Pulmonary artery endothelial cell (primary cell): ENCODE measurements around the gene ABT1. TPM values are rescaled to one million over a fixed set of nuclear protein-coding genes. Genes with fewer than 3 reads are reported as not detected.
A peak's percentile ranks its signal among the peaks of the same experiment; 100 is the strongest.

Experiments used
- DNase-seq: peaks from one replicate; pipeline ENCODE4 v3.0.0-alpha.2; 2011; ENCODE audit warnings: low read depth, low spot score
- total RNA-seq: library from RNA; depleted of rRNA; stranded (reverse); fragments of >200 nt; gene quantifications from 2 replicates; pipeline ENCODE4 v1.2.3, GENCODE V29; 2014

The ABT1 gene
- total RNA-seq, 1 donor from 2014 or later, result 25.5 TPM

GRCh38 chr6:26571592-26572296, 25.0 kb upstream of the ABT1 start:
- DNase-seq, result peak; percentile 56

- DNase-seq, result no peak
Observed at GRCh38 chr6:26575494-26575939, 21.2 kb upstream of the ABT1 start.

DNA sequence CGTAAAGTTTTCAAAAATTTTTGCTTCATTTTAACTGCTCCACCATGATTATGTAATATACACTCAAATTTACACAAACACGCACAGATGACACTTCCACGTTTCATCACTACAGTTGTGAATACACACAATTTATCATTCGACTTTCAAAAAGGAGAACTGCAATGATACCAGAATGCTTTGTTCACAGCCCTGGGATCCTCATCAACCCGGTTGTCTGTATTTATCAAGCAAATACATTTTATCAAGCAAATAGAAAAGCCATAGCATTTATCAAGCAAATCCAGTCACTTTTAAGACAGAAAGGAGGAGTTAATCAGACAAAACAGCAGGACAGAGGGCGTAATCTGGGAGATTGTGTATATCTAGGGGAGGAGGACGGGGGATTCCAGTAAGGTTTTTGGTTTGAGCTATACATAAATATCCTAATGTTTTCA, 20.3 kb upstream of the ABT1 start:
- DNase-seq, result no peak

DNA sequence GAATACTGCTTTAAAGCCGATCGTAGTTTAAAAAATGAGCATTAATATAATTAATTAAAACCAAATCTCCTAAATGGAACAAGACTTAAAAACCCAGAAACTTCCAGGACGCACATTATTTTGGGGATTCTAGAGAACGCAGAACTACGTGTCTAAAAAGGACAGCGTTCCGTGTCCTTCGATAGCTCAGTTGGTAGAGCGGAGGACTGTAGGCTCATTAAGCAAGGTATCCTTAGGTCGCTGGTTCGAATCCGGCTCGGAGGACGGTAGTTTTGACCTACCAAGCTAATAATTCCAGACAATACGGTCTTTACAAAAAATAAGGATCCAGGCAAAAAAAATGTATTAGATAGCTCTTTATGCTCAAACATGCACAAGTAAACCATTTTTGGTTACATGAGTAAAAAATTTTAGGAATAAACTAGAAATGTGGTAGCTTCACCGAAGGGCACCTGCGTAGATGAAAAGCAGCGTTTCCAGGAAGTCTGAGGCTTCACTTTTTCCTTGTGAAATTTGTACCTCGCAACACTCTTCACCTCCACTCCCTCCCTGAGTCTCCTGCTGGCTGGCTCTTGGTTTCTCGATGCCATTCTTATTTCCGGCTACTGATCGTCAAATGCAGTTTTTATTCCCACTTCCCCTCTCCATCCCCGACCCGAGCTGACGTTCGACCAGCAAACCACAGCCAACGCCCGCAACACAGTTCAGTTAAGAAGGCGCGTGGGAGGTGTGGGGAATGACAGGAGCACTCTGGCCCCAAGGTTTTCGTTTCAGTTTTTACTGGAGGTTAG, 19.6 kb upstream of the ABT1 start:
- no peak for DNase-seq

DNA sequence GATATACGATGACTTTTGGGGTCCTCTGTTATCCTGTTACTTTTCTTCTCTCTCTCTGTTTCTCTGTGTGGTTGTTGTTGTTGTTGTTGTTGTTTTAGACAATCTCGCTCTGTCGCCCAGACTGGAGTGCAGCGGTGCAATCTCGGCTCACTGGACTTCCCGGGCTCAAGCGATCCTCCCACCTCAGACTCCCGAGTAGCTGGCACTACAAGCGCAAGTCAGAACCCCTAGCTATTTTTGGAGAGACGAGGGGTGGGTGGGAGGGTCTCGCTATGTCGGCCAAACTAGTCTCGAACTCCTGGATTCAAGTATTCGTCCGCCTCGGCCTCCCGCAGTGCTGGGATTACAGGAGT, 19.1 kb upstream of the ABT1 start:
- no peak for DNase-seq

GRCh38 chr6:26578279-26578678, 18.5 kb upstream of the ABT1 start:
- no peak for DNase-seq

DNA sequence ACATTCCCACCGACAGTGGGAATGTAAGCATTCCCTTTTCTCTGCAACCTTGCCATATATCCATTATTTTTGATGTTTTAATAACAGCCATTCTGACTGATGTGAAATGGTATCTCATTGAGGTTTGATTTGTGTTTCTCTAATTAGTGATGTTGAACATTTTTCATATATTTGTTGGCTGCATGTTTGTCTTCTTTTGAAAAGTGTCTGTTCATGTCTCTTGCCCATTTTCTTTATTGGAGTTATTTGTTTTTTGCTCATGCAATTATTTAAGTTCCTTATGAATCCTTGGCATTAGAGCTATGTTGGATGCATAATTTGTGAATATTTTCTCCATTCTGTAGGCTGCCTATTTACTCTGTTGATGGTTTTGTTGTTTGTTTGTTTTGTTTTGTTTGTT, 18.0 kb upstream of the ABT1 start:
- no peak for DNase-seq

DNA sequence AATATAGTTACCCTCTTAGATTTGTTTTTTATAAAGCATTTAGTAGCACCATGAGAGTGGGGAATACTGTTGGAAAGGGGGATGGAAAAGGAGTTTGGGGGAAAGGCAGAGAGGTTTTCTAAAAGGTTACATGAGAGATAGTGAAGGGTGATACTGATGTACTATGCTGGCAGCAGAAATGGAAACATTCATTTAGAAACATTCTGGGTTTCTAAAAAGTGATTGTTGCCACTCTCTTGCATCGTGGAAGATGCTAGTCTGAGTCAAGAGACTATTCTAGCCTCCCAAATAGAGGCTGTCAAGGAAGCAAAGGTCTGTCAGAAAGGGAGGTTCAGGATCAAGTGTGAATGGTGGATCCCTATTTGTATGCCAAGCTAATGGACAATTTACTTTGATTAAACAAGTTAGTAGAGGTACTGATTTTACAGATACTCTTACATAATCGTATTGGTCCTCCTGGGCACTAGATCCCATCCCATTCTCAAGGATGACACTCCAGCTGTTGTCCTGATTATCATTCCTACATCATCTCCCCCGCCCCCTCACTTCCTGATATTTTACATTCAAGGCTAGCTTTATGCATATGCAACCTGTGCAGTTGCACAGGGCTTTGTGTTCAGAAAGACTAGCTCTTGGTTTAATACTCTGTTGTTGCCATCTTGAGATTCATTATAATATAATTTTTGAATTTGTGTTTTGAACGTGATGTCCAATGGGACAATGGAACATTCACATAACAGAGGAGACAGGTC, 15.4 kb upstream of the ABT1 start:
- no peak for DNase-seq

DNA sequence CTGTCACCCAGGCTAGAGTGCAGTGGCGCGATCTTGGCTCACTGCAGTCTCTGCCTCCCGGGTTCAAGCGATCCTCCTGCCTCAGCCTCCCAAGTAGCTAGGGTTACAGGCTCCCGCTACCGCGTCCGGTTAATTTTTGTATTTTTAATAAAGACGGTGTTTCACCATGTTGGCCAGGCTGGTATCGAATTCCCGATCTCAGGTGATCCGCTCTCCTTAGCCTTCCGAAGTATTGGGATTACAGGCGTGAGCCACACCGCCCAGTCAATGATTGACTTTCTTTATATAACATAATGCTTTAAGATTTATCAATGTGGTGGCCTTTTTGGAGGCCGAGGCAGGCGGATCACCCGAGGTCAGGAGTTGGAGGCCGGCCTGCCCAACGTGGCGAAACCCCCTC, 7.8 kb upstream of the ABT1 start:
- no peak for DNase-seq

GRCh38 chr6:26592649-26593048, 4.1 kb upstream of the ABT1 start:
- DNase-seq, result no peak

DNA sequence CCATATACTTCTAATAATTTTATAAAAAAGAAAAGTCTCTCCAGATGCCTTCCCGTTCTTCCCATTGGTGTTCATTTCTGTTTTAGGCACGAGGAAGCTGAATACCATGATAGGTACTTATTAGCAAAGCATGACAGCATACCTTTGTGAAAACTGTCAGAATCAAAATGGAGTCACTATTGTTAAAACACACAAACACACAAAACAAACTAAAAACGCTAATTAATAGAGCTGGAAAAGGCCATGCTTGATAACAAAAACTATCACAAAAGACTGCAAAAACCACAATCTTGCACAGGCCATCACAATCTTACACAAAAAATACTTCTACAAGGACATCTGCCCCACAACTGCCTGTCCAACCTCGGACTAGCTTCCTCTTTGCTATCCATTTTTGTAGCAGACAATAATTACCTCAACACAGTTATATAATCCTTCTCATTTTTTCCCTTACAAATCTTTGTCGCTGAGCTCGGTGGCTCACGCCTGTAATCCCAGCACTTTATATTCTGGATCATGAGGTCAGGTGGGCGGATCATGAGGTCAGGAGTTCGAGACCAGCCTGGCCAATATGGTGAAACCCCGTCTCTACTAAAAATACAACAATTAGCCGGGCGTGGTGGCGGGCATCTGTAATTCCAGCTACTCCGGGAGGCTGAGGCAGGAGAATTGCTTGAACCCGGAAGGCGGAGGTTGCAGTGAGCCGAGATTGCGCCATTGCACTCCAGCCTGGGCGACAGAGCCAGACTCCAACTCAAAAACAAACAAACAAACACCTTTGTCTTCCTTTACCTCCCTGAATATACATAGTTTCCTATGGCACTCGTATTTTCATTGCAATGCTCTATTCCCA, 3.2 kb upstream of the ABT1 start:
- DNase-seq, result no peak

DNA sequence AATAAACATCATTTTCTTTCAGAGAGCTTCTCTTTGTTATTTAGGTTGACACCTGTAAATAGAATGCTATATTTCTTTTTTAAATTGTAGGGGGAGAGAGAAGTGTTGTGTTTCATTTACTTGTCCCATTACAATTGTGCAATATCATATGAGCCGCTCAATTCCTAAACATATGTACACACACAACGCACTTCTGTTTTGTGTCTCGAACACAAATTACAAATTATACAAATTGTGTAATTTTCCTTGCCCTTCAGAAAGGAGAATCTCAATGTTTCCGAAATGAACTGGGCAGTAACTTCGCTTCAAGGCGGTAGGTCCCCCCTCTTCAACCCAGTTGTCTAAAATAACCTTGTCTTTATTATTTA, 2.6 kb upstream of the ABT1 start:
- DNase-seq, result no peak

DNA sequence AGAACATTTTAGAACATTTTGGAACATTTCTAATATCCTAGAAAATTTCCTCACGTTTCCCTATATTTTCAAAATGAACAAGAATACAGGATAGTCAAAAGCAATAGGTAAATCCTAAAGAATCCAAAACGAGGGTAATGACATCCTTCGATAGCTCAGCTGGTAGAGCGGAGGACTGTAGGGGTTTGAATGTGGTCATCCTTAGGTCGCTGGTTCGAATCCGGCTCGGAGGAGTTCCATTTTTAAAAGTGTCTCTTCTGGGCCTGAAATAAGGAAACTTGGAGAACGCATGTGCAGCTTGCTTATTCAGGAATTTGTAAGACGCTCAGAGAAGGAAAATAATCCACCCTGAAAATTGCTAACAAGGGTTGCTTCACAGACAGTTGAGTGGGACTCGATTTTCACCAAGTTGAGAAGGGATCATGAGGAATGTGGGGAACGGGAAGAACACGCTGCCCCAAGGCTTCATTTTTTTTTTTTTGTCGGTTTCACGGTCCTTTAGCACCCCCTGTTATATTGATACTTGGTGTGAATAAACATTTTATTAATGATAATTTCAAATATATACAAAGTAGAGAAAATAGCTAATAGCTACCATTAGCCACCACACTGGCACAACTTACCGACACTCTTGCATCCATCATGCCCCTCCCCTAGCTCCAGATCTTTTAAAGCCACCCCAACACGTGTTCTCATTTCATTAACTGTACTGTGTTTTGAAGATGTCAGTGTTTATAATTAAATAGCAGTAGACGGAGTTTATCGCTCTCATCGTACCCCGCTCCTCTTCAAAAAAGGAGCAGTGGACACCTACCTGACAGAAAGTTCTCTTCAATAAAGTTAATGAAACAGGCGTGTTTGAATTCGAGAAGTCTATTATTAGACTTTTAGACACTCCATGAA, 1.8 kb upstream of the ABT1 start:
- DNase-seq, result no peak

DNA sequence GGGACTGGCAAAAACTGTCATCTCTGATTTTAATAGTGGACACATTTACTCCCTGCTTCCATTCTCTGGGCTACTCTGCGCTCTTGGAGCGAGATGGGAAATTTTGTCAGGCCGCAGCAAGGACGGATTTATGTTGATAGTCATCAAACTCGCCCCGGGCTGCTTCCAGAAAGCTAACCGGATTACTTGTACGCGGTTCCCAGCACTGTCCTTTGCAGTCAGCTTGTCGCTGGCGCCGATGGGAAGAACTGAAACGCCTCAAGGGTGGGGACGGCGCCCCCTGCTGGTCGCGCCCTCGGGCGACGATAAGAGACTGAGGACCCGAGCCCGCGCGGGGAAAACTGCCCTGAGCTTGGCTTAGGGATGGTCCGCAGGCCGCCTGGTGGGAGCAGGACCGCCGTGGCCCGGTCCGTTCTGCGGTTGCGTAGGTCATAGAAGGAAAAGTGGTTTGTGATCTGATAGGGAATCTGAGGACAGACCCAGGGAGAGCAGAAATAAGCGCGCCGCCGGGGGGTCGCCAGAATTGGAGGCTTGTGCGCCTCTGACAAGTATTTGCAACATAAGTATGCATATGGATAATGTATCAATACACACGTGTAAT, 984 bp upstream of the ABT1 start:
- peak; percentile 55 for DNase-seq

DNA sequence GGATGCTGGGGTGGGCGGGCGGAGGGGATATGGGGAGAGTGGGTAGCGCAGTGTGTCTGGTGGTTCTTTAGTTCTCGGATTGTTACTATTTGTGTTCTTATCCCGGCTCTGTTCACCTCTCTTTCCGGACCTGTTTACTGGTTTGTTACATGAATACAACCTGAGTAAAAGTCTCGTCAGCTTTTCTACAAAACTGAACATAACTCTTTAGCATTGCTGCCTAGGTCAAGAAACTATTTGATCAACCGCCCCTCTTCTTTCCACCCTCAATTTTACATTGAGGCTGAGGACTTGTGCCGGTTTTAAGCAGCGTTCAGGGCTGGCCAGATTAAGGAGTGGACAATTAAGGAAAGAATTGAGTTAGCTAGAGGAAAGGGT, 625 bp downstream of the ABT1 start:
- no peak for DNase-seq

GRCh38 chr6:26597821-26598220, 1.1 kb downstream of the ABT1 start:
- no peak for DNase-seq

GRCh38 chr6:26598267-26598666, 1.5 kb downstream of the ABT1 start:
- no peak for DNase-seq

DNA sequence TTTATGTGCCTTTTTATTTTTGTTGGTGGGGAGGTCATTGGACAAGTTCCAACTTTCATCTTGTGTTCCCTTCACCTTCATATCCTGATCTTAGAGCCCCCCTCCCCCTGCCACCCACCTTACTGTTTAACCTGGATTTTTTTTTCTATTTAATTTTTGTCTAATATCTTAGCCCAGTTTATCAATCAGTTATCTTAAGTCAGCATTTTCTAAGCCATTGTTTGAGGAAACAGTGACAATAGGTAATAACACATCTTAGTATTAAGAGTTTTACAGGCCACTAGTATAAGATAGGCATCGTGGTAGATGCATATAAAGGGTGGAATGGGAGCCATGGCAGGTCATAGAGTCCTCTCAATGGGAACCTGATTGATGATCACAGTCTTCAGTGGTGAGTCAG, 2.4 kb downstream of the ABT1 start:
- DNase-seq, result no peak

- no peak for DNase-seq
Observed at GRCh38 chr6:26599591-26599990, 2.8 kb downstream of the ABT1 start.

DNA sequence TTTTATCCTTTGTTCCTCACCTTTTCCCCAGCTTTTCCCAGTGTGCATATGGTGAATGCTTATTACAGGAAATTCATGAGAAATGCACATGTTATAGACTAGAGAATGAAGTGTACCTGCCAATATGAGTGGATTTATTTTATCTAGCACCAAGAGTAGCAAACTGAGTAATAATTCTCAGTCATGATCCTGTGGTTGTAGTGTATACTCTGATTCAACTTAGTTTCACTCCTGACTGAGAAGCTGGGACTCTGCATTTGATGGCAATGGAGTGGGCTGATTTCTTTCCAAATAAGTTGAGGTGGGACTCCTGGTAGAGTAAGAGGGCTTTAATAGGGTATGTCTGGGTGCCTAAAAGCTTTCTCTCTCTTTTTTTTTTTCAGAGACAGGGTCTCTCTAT, 4.0 kb downstream of the ABT1 start:
- no peak for DNase-seq
